ENCODE data around the gene KCNB1. TPM values are rescaled to one million over a fixed set of nuclear protein-coding genes. Genes with fewer than 3 reads are reported as not detected.
A peak's percentile ranks its signal among the peaks of the same experiment; 100 is the strongest.

Gene KCNB1
- total and polyA plus RNA-seq, 2 of the 4 experiments (the other 2 are of a cell fraction): 0.05 TPM; not detected in 1

DNA sequence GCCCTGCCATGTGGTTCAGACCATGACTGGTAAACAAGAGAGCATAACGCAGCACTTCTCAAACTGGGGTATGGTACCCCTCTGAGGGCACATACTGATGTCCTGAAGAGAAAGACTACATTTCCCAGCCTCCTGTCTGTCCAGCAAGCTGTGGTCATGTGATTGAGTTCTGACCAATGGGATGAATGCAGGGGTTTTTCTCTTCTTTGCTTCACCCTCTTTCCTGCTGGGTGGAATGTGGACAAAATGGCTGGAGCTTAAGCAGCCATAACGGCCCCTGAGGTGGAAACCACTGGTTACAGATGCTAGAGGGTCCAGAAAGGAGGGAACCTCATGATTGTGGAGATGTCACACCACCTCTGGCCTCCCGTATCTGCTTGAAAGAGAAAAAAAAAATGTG is 19.4 kb upstream of the KCNB1 start:
- no peak overlapping the region for H3K27ac ChIP-seq (ENCODE audit: insufficient read depth, low read length)
- H3K23ac ChIP-seq (ENCODE audit: low read depth, low read length): no peak overlapping the region
- H3K9ac ChIP-seq (ENCODE audit: low read depth, low read length): no peak overlapping the region
- in situ Hi-C loops (cut with MboI; ENCODE audit: low sequenced_read_pairs) (no loop called here), dilution Hi-C loops (cut with HindIII; ENCODE audit: low sequenced_read_pairs, unreplicated experiment) (no loop called here), intact Hi-C loops (cut with micrococcal nuclease) (no loop called here)
- H3K79me1 ChIP-seq (ENCODE audit: low read depth in 1 of 2, low read length in 2 of 2): no peaks in the 10 kb centered on the region
- no peak overlapping the region for H3K4me2 ChIP-seq (ENCODE audit: low read depth, low read length)
- no peaks in the 10 kb centered on the region for H3K36me3 ChIP-seq (ENCODE audit: control insufficient read depth, insufficient read depth, low read length)
- no peak overlapping the region for H2BK20ac ChIP-seq (ENCODE audit: low read depth, low read length)
- ATAC-seq (ENCODE audit: low read depth) (no peak), DNase-seq (peak; percentile 26)
- no peak overlapping the region for H3K4ac ChIP-seq (ENCODE audit: low read depth, low read length)
- H2BK15ac ChIP-seq (ENCODE audit: low read depth, low read length): no peak overlapping the region
- peaks cover 5% of the 10 kb centered on the region; the same call in 1 of the 2 replicates for H3K9me3 ChIP-seq (ENCODE audit: control insufficient read depth, insufficient read depth, low read length)
- no CpG with 5 or more reads among the region's 3 CpGs for WGBS, 2 experiments (ENCODE audit: extremely low coverage in 2 of 2, insufficient read length in 1 of 2)
- H2AK5ac ChIP-seq (ENCODE audit: low read depth, low read length): no peak overlapping the region
- no peak for TF ChIP-seq NFE2L2 (IDR thresholded peaks at IDR 0.05; ENCODE audit: low read depth, low read length)
- TF ChIP-seq, protein P1, sequence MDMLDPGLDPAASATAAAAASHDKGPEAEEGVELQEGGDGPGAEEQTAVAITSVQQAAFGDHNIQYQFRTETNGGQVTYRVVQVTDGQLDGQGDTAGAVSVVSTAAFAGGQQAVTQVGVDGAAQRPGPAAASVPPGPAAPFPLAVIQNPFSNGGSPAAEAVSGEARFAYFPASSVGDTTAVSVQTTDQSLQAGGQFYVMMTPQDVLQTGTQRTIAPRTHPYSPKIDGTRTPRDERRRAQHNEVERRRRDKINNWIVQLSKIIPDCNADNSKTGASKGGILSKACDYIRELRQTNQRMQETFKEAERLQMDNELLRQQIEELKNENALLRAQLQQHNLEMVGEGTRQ (IDR thresholded peaks at IDR 0.05; ENCODE audit: low read depth, low read length): peak; percentile 51; the same call in 1 of the 2 replicates
- no peak overlapping the region for H4K5ac ChIP-seq (ENCODE audit: low read depth, low read length)
- no peak overlapping the region for H3K4me3 ChIP-seq (ENCODE audit: insufficient read depth, low read depth, low read length)
- H2BK120ac ChIP-seq (ENCODE audit: low read depth, low read length): no peak overlapping the region
- H3K4me1 ChIP-seq (ENCODE audit: control insufficient read depth, insufficient read depth, low read length): no peaks in the 10 kb centered on the region
- H4K8ac ChIP-seq (ENCODE audit: low read depth in 2 of 2, low read length in 2 of 2): no peak overlapping the region
- no peak overlapping the region for H3K56ac ChIP-seq (ENCODE audit: extremely low read depth, insufficient read depth, low read length)
- H3K14ac ChIP-seq (replicated peaks; ENCODE audit: low read depth, low read length): no peak overlapping the region
- no peak overlapping the region for H2AK9ac ChIP-seq (replicated peaks; ENCODE audit: low read depth, low read length, poor library complexity)
- H3K9me1 ChIP-seq (ENCODE audit: insufficient read depth, low read length): no peaks in the 10 kb centered on the region
- no peaks in the 10 kb centered on the region for H4K20me1 ChIP-seq (ENCODE audit: insufficient read depth, low read length)
- ChIA-PET CTCF (no interaction called here), POLR2A (ENCODE audit: unreplicated experiment) (no interaction called here)
- no peak overlapping the region for H4K91ac ChIP-seq (ENCODE audit: insufficient read depth, low read depth, low read length)
- no TSS peak for BruUV-seq (replicated peaks)
- peaks cover 32% of the 10 kb centered on the region for H3K27me3 ChIP-seq (ENCODE audit: control insufficient read depth, insufficient read depth, low read length)
- H2AFZ ChIP-seq (replicated peaks; ENCODE audit: low read length, poor library complexity): no peak overlapping the region
- H2BK5ac ChIP-seq (ENCODE audit: low read depth, low read length, poor library complexity, severe bottlenecking): no peak overlapping the region
- no peak overlapping the region for H3K18ac ChIP-seq (ENCODE audit: low read depth, low read length)

Data from IMR-90 (cell line).